Adrenal gland (tissue), 5 donors: ENCODE results near the gene IARS2.

ENCODE experiments used
- CTCF ChIP-seq, 6 experiments: fragments of 450-650 bp in 4 of 6; fragments of 200-600 bp in 2 of 6; sonication (generic) in 1 of 6; IDR thresholded peaks; 1 replicate in 5 of 6; 2 replicates in 1 of 6; pipeline versions ENCODE4 v1.5.1 to v1.8.0; 2016 to 2021; ENCODE audit warnings: antibody characterized with exemption in 6 of 6, mild to moderate bottlenecking in 2 of 6, moderate library complexity in 1 of 6
- POLR2A ChIP-seq, 2 donors: fragments of 450-650 bp; IDR thresholded peaks; one replicate each; pipeline ENCODE4 v1.6.1; 2017; ENCODE audit warnings: antibody characterized with exemption in 2 of 2, mild to moderate bottlenecking in 2 of 2, moderate library complexity in 1 of 2
- donor health status: DM: no; HTN: no; CAD: no.

- no peak for TF ChIP-seq CTCF (IDR thresholded peaks at IDR 0.05)
- TF ChIP-seq POLR2A (IDR thresholded peaks at IDR 0.05), result no peak
These were observed 88.7 kb downstream of the IARS2 start for GRCh38 chr1:220182656-220183055.
